GM12865 (cell line): ENCODE results near the gene KLRG1.

Experiments used
- DNase-seq: peaks from one replicate; pipeline ENCODE4 v3.0.0; 2010; ENCODE audit warnings: low read depth
- H3K4me3 ChIP-seq: 2 replicates; pipeline ENCODE4 v1.5.1; 2011; ENCODE audit warnings: mild to moderate bottlenecking, low read depth, low read length, control low read depth
- CTCF ChIP-seq: IDR thresholded peaks from 2 replicates; pipeline ENCODE4 v1.5.1; 2011; ENCODE audit warnings: low read length, control low read depth, low read depth, inconsistent platforms; ENCODE audit not compliant: insufficient read depth; ENCODE audit errors: missing control alignments

Gene KLRG1

DNA sequence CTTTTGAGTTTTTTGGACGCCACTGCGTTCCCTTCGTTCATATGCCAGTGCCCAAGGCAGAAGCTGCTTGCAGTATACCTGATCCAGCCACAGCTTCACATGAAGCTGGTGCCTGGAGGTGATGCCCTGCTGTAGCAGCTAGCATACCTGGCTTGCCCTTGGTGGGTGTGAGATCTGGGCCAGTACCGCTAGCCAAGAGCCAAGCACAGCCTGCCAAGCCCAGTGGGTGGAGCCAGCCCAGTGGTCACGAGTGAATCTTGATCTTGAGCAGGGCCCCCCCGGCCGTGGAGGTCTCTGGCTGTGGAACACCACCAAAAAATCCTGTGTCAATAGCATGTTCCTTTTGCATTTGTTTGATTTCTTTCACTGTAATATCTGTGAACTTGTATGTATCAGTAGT lies 32.6 kb upstream of the KLRG1 start:
- H3K4me3 ChIP-seq: no peak overlapping the region
- TF ChIP-seq CTCF: no peak
- DNase-seq: no peak

DNA sequence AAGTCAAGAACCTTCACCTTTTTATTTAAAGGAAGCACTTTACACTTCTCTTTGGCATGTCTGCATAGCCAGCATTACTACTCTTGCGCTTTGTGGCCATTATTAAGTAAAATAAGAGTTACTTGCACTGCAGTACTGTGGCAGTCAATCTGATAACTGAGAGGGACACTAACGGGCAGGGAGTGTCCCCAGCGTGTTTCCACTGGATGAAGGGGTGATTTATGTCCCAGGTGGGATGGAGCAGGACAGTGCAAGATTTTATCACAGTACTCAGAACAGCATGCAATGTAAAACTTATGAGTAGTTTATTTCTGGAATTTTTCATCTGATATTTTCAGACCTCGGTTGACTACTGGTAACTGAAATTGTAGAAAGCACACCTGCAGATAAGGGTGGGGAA lies 31.8 kb upstream of the KLRG1 start:
- no peak for TF ChIP-seq CTCF
- DNase-seq: no peak
- no peak overlapping the region for H3K4me3 ChIP-seq

DNA sequence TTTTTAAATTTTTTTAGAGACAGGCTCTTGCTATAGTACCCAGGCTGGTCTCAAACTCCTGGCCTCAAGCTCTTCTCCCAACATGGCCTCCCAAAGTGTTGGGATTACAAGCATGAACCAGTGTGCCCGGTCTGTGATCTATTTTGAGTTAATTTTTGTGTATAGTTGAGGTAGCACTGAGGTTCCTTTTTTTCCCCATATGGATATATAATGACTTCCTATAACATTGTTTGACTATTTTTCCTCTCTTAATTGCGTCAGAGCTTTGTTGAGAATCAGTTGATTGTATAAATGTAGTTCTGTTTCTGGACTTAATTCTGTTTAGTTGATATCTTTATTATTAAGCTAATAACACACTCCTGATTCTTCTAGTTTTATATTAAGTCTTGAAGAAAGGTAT lies 31.3 kb upstream of the KLRG1 start:
- H3K4me3 ChIP-seq: no peak overlapping the region
- TF ChIP-seq CTCF: no peak
- DNase-seq: no peak

- H3K4me3 ChIP-seq: no peak overlapping the region
- DNase-seq: no peak
- no peak for TF ChIP-seq CTCF
These were observed 29.2 kb upstream of the KLRG1 start for GRCh38 chr12:8960176-8960575.

GRCh38 chr12:8968761-8969160 lies 20.6 kb upstream of the KLRG1 start:
- H3K4me3 ChIP-seq: no peak overlapping the region
- DNase-seq: no peak
- no peak for TF ChIP-seq CTCF

DNA sequence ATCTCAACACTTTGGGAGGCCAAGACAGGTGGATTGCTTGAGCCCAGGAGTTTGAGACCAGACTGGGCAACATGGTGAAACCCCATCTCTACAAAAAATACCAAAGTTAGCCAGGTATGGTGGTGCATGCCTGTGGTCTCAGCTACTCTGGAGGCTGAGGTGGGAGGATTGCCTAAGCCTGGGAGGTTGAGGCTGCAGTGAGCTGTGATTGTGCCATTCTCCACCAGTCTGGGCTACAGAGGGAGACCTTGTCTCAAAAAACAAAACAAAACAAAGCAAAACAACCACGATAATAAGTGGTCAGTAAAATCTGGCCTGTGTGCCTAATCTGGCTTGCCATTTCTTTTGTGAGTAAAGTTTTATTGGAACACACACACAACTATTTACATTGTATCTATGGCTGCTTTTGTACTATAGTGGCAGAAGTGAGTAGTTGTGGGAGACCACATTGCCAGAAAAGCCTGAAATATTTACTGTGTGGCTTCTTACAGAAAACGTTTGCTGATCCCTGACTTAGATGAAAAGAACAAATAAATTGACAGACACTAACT lies 19.4 kb upstream of the KLRG1 start:
- DNase-seq: no peak
- TF ChIP-seq CTCF: no peak
- no peak overlapping the region for H3K4me3 ChIP-seq

DNA sequence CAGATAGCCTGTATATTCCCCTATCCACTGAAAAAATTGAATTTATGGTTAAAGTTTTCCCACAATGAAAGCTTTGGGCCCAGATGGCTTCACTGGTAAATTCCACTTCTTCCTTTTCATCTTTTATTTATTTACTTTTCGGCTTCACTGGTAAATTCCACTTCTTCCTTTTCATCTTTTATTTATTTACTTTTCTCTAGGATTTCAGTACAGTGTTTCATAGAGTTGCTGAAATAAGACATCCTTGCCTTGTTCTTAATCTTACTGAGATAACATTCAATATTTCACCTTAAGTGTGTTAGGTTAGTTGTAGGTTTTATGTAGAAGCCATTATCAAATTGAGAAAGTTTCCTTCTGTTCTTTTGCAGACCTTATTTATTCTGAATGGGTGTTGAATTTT lies 18.9 kb upstream of the KLRG1 start:
- TF ChIP-seq CTCF: no peak
- H3K4me3 ChIP-seq: no peak overlapping the region
- DNase-seq: no peak
